HG03159 (cell line): ENCODE measurements around the gene SFSWAP.
"Not testable (repeated sequence)": the region's sequence is repeated elsewhere in the genome, so short reads cannot be mapped to it uniquely, and the experiment has no call there.

Experiments
- ATAC-seq: cut with Tn5 transposase; IDR thresholded peaks from one replicate; pipeline ENCODE4 v1.9.1; 2021; ENCODE audit warnings: mild to moderate bottlenecking, moderate library complexity; ENCODE audit not compliant: unreplicated experiment

SFSWAP gene

GRCh38 chr12:131805421-131805820 lies 94.5 kb downstream of the SFSWAP start:
- ATAC-seq, result no peak

- no peak for ATAC-seq
Observed at GRCh38 chr12:131806674-131807073, 95.8 kb downstream of the SFSWAP start.

GRCh38 chr12:131808744-131809371 lies 98.0 kb downstream of the SFSWAP start:
- ATAC-seq, result no peak

- ATAC-seq, result not testable (repeated sequence)
Observed at GRCh38 chr12:131809476-131810254, 98.8 kb downstream of the SFSWAP start.

- ATAC-seq, result no peak
Observed at GRCh38 chr12:131810726-131811125, 99.8 kb downstream of the SFSWAP start.

- ATAC-seq, result no peak
Observed at GRCh38 chr12:131815131-131815530, 104.2 kb downstream of the SFSWAP start.

GRCh38 chr12:131816495-131816894 lies 105.6 kb downstream of the SFSWAP start:
- ATAC-seq, result no peak

- ATAC-seq, result no peak
Observed at GRCh38 chr12:131817241-131817640, 106.4 kb downstream of the SFSWAP start.

- ATAC-seq, result no peak
Observed at GRCh38 chr12:131818821-131819585, 108.1 kb downstream of the SFSWAP start.

- ATAC-seq, result no peak
Observed at GRCh38 chr12:131824450-131824849, 113.6 kb downstream of the SFSWAP start.

- ATAC-seq, result no peak
Observed at GRCh38 chr12:131825146-131825892, 114.4 kb downstream of the SFSWAP start.

GRCh38 chr12:131826097-131826928 lies 115.4 kb downstream of the SFSWAP start:
- no peak for ATAC-seq

GRCh38 chr12:131827961-131828534 lies 117.2 kb downstream of the SFSWAP start, which contains the start of gene MMP17:
Gene MMP17 (plus strand): TSS chr12:131828393. CDS start chr12:131828495, 102 bp downstream.
- ATAC-seq, result peak; percentile 60

- no peak for ATAC-seq
Observed at GRCh38 chr12:131828671-131829355, 117.9 kb downstream of the SFSWAP start.

GRCh38 chr12:131829356-131829747 lies 118.5 kb downstream of the SFSWAP start:
- no peak for ATAC-seq

GRCh38 chr12:131829791-131830334 lies 119.0 kb downstream of the SFSWAP start:
- ATAC-seq, result no peak

GRCh38 chr12:131830335-131830913 lies 119.5 kb downstream of the SFSWAP start:
- ATAC-seq, result no peak

- no peak for ATAC-seq
Observed at GRCh38 chr12:131830914-131831571, 120.2 kb downstream of the SFSWAP start.
